Thymus (tissue), 14 donors: ENCODE results near the gene DTNBP1. TPM values are rescaled to one million over a fixed set of nuclear protein-coding genes. Genes with fewer than 3 reads are reported as not detected.

Experiments
- DNase-seq, 9 donors: peaks; one replicate each; pipeline ENCODE4 v3.0.0-alpha.2; 2013; ENCODE audit warnings: low spot score in 9 of 9, low read depth in 6 of 9, missing footprints in 1 of 9
- H3K27ac ChIP-seq, 2 donors: one replicate each; pipeline ENCODE4 v1.5.1; 2013; ENCODE audit warnings: control low read depth in 1 of 2, low read depth in 1 of 2, low read length in 1 of 2, mild to moderate bottlenecking in 1 of 2, moderate library complexity in 1 of 2
- H3K27me3 ChIP-seq, 2 donors: one replicate each; pipeline ENCODE4 v1.5.1; 2013; ENCODE audit warnings: low read length in 1 of 2; ENCODE audit not compliant: control insufficient read depth in 2 of 2, insufficient read depth in 1 of 2
- H3K36me3 ChIP-seq, 2 donors: one replicate each; pipeline ENCODE4 v1.5.1; 2013; ENCODE audit warnings: low read length in 1 of 2, mild to moderate bottlenecking in 1 of 2, moderate library complexity in 1 of 2; ENCODE audit not compliant: control insufficient read depth in 2 of 2, insufficient read depth in 2 of 2
- H3K4me1 ChIP-seq, 2 donors: one replicate each; pipeline ENCODE4 v1.5.1; 2013; ENCODE audit warnings: low read length in 2 of 2; ENCODE audit not compliant: control insufficient read depth in 2 of 2, insufficient read depth in 2 of 2
- H3K4me3 ChIP-seq, 2 donors: one replicate each; pipeline ENCODE4 v1.5.1; 2013; ENCODE audit warnings: low read length in 2 of 2, control low read depth in 1 of 2, mild to moderate bottlenecking in 1 of 2
- H3K9me3 ChIP-seq, 2 donors: one replicate each; pipeline ENCODE4 v1.5.1; 2013; ENCODE audit warnings: low read length in 1 of 2, mild to moderate bottlenecking in 1 of 2; ENCODE audit not compliant: control insufficient read depth in 2 of 2, insufficient read depth in 1 of 2
- WGBS: extraction: QIAGEN DNeasy Blood & Tissue Kit; methylation state at CpG from one replicate; pipeline ENCODE4 v1.1.7; 2013; 5-methylcytosine and 5-hydroxymethylcytosine counted together
- long read RNA-seq, 10 donors: transcript quantifications; one replicate each; lab custom pipeline, GENCODE V29; 2026
- polyA plus RNA-seq: library from polyadenylated mRNA; stranded (reverse); fragments of 200-250 nt; gene quantifications from one replicate; pipeline ENCODE4 v1.2.3, GENCODE V29; 2013
- total RNA-seq: library from RNA; stranded (reverse); fragments of 120-200 nt; gene quantifications from one replicate; pipeline ENCODE4 v1.2.4, GENCODE V29; 2013
- donor health status: healthy.

DTNBP1 gene, protein sequence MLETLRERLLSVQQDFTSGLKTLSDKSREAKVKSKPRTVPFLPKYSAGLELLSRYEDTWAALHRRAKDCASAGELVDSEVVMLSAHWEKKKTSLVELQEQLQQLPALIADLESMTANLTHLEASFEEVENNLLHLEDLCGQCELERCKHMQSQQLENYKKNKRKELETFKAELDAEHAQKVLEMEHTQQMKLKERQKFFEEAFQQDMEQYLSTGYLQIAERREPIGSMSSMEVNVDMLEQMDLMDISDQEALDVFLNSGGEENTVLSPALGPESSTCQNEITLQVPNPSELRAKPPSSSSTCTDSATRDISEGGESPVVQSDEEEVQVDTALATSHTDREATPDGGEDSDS
- total RNA-seq = 8.0 TPM
- 29.7 TPM for polyA plus RNA-seq
- long read RNA-seq, donor 1 = 0 reads
- long read RNA-seq, donor 2 = 0 reads
- long read RNA-seq, donor 3, transcript DTNBP1-202 (10 exons, 1,403 nt) = major isoform, 5 of 6 reads
- long read RNA-seq, donor 3, partial matches to known transcripts = 0 of 6 reads
- long read RNA-seq, donor 3, other reads (novel, unspliced or antisense) = 0 of 6 reads
- long read RNA-seq, donor 4 = 0 reads
- long read RNA-seq, donor 5, partial matches to known transcripts = 10 of 15 reads
- long read RNA-seq, donor 5, other reads (novel, unspliced or antisense) = 0 of 15 reads
- long read RNA-seq, donor 6, partial matches to known transcripts = 0 of 5 reads
- long read RNA-seq, donor 6, other reads (novel, unspliced or antisense) = 0 of 5 reads
- long read RNA-seq, donor 7, partial matches to known transcripts = 0 of 5 reads
- long read RNA-seq, donor 7, other reads (novel, unspliced or antisense) = 0 of 5 reads
- long read RNA-seq, donor 8, partial matches to known transcripts = 0 of 1 reads
- long read RNA-seq, donor 8, other reads (novel, unspliced or antisense) = 0 of 1 reads
- long read RNA-seq, donor 9, partial matches to known transcripts = 0 of 1 reads
- long read RNA-seq, donor 9, other reads (novel, unspliced or antisense) = 0 of 1 reads
- long read RNA-seq, donor 10, partial matches to known transcripts = 0 of 2 reads
- long read RNA-seq, donor 10, other reads (novel, unspliced or antisense) = 0 of 2 reads

DNA sequence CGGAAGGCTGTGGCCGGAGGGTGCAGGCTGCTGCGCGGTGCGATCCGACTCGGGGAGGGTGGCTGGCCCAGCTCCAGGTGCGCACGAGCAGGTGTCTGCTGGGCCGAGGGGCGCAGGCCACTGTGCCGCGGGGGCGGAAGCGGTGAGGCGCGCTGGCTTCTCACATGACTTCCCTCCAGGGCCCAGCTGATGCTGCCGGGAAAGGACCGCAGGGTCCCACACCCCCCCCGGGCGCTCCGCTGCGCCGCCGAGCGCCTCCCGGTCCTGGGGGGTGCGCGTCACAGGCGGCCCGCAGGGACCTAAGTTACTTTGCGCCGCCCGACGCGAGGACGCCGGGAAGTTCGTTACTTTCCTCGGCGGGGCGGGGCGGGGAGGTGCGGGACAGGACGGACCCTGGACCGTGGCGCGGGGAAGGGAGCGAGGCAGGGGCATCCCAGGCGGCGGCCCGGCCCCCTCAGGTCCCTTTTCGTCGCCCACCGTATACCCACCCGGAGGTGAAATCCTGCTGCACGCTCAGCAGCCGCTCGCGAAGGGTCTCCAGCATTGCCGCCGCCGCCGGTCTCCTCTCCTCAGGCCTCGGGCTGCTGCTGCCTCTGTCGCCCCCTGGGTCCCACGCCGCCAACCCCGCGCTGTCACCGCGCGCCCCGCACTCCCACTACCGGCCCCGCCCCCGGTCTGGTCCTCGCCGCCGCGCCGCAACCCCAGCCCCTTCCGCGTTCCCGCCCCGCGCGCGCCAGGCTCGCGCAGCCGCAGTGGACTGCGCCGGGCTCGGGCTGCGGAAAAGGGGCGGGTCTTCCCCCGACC lies at the start of gene DTNBP1:
Gene DTNBP1, minus strand, starts transcription at position 703 of the 804 bp plus-strand sequence. Its CDS starts 159 bp downstream, at position 544.
- WGBS = under 1% methylated on average over 98 of the region's 98 CpGs
- H3K4me1 ChIP-seq = peaks cover 8 to 17% of the 10 kb centered on the region in 2 donors

DNA sequence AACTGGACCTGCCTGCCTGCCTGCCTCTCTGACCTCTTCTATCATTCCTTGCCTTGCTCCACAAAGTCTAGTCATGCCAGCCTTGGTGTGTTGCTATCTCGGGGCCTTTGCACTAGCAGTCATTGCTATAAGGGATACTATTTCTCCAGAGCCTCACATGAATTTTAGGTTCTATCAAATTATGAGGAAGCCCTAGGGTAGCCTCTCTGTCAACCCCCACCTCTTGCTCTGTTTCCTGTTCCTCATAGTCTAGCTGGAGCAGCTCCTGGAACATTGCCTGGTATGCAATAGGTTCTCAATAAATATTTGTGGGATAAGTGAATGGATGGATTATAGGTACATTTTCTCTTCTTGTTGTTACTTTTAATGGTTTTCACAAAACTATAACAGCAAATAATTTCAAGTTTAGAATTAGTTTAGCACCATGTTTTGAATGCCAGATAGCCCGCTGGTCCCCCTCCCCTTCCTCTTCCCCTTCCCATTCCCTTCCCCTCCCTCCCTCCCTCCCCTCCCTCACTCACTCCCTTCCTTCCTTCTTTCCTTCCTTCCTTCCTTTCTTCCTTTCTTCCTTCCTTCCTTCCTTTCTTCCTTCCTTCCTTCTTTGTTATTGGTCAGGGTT lies 46.9 kb upstream of the DTNBP1 start:
- Histone ChIP-seq H3K4me1 (no peaks in the 10 kb centered on the region), H3K9me3 (no peaks in the 10 kb centered on the region), H3K36me3 (no peaks in the 10 kb centered on the region), H3K27ac (no peak overlapping the region), H3K27me3 (no peaks in the 10 kb centered on the region), H3K4me3 (no peak overlapping the region)
- WGBS = 97% methylated on average over 2 of the region's 2 CpGs
- DNase-seq = no peak

More for the DNA sequence above, at the start of gene DTNBP1:
- DNase-seq = peak; percentile 45 to 90 (median 74)
- H3K36me3 ChIP-seq = peaks cover 6 to 7% of the 10 kb centered on the region in 2 donors
- H3K4me3 ChIP-seq = peak within 1 kb of the TSS; percentile 72 to 84
- peaks cover 0 to 3% of the 10 kb centered on the region in 2 donors for H3K27me3 ChIP-seq
- H3K9me3 ChIP-seq = no peaks in the 10 kb centered on the region
- peak within 1 kb of the TSS; percentile 80 to 92 for H3K27ac ChIP-seq

DNA sequence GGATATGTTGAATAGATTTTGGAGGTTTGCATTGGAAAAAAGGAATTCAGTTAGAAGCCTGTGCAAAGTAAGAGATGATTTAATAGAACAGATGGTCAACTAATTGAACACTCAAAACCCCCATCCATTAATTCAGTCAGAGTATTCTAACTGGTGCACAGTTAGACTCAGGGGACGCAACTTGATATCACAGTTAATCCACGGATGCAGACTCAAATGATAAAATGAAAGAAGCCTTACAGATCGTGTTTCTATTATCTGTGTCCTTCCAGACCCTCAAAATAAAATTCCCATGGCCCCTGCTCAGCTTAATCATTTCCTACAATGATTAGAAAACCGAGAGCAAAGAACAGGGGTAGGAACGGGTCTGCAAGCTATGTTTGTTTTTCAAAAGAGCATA lies 45.4 kb upstream of the DTNBP1 start:
- 93% methylated on average over 5 of the region's 5 CpGs for whole genome bisulfite sequencing
- no peak for DNase-seq
- Histone ChIP-seq H3K36me3 (no peaks in the 10 kb centered on the region), H3K4me3 (no peak overlapping the region), H3K9me3 (no peaks in the 10 kb centered on the region), H3K27me3 (no peaks in the 10 kb centered on the region), H3K4me1 (no peaks in the 10 kb centered on the region), H3K27ac (no peak overlapping the region)

DNA sequence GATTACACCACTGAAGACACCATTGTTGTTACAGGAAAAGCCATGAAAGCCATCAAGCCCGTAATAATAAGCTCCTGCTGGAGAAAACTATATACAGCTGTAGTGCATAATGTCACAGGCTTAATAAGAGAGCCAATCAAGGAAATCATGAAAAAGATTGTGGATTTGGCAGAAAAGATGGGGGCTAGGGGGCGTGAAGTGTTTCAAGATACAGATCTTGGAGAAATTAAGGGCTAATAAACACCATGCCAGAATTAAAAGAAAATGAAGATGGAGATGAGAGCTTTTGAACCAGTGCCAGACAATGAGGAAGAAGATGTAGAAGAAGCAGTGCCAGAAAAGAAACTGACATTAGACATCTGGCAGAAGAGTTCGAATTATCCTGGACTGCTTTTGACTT lies 43.2 kb upstream of the DTNBP1 start:
- H3K4me3 ChIP-seq = no peak overlapping the region
- H3K27ac ChIP-seq = no peak overlapping the region
- no peaks in the 10 kb centered on the region for H3K36me3 ChIP-seq
- WGBS = 82% methylated on average over 3 of the region's 3 CpGs
- H3K4me1 ChIP-seq = no peaks in the 10 kb centered on the region
- H3K9me3 ChIP-seq = no peaks in the 10 kb centered on the region
- DNase-seq = no peak
- no peaks in the 10 kb centered on the region for H3K27me3 ChIP-seq

DNA sequence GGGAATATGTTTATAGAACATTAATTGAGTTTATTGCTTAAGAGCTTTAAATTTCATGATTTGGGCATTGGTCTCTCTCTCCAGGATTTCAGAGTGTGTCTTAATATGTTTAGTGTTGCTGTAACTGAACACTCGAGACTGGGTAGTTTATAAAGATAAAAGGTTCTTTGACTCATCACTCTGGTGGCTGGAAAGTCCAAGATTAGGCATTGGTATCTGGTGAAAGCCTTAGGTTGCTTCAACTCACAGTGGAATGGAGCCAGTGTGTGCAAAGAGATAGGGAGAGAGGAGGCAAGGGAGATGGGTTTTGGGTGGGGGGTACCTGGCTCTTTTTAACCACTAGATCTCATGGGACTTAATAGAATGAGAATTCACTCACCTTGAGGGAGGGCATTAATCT lies 35.6 kb upstream of the DTNBP1 start:
- Histone ChIP-seq H3K36me3 (no peaks in the 10 kb centered on the region), H3K9me3 (no peaks in the 10 kb centered on the region), H3K27me3 (no peaks in the 10 kb centered on the region), H3K4me3 (no peak overlapping the region), H3K4me1 (no peaks in the 10 kb centered on the region), H3K27ac (no peak overlapping the region)
- no peak for DNase-seq
- WGBS = 97% methylated on average over 1 of the region's 1 CpG

DNA sequence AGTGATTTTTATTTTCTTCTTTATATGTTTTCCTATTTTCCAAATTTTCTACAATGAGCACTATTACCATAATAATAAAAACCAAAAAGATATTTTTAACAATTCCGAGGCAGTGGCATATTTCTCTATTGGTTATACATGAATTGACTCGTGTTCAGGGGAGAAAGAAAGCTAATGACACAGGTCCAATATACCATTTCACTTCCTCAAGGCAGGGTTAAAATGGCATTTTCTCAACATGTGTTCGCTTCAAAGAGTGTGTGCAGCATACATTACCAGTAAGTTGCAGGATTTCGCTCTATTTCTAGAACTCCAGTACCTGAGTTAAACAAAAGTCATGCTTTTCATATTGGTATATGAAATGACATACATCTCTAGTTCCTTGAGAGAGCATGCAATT lies 35.1 kb upstream of the DTNBP1 start:
- Histone ChIP-seq H3K4me3 (no peak overlapping the region), H3K27me3 (no peaks in the 10 kb centered on the region), H3K36me3 (no peaks in the 10 kb centered on the region), H3K9me3 (no peaks in the 10 kb centered on the region), H3K4me1 (no peaks in the 10 kb centered on the region), H3K27ac (no peak overlapping the region)
- DNase-seq = no peak
- 96% methylated on average over 4 of the region's 4 CpGs for WGBS

DNA sequence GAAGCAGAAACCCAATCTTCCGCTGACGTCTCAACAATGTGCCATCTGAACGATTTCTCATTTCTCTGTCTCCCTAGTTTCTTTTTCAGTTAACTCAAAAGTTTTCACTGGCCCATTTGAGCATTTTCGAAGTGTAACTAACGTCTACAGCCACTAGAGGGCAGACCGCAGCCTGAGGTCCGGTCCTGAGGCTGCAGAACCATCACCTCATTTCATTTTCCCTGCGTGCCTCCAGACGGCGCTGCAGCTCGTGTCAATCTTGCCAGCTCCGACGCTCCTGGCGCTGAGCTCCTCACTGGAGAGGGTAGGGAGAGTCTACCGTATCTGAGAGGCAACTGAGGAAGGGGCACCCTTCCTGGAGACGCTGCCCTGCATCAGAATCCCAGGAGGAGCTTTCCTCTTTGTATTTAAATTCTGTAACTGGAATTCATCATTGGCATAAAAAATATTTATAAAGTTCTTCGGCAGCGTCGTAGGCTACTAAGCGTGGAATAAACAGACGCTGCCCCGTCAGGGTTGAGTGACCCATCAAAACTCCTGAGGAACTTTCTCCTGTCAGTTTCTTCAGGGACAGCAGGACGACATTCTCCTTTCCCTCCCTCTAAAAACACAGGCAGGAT lies 28.5 kb upstream of the DTNBP1 start:
- H3K4me3 ChIP-seq = no peak overlapping the region
- peaks cover 0 to 5% of the 10 kb centered on the region in 2 donors for H3K4me1 ChIP-seq
- H3K27me3 ChIP-seq = no peaks in the 10 kb centered on the region
- DNase-seq = peak; percentile 61 to 91 (median 82)
- no peak overlapping the region for H3K27ac ChIP-seq
- no peaks in the 10 kb centered on the region for H3K36me3 ChIP-seq
- no peaks in the 10 kb centered on the region for H3K9me3 ChIP-seq
- WGBS = 24% methylated on average over 23 of the region's 23 CpGs

DNA sequence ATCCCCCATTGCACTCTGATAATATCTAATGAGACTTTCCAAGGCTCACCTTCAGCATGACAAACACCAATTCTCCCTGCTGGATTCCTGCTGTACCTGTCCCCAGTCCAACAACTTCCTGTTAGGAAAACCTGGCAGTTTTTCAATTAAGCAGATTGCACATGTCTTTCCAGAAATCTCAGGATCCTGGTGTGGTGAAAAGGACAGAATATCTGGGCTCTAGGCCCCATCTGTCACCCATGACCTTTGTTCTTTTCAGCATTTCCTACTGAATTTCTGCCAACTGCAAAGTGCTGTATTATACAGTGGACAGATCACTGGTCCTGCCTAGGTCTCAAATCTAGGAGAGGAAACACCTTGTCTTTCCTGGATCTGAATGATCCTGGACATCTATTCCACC lies 27.7 kb upstream of the DTNBP1 start:
- Histone ChIP-seq H3K36me3 (no peaks in the 10 kb centered on the region), H3K4me3 (no peak overlapping the region), H3K27ac (no peak overlapping the region), H3K27me3 (no peaks in the 10 kb centered on the region), H3K4me1 (peaks cover 3 to 8% of the 10 kb centered on the region in 2 donors), H3K9me3 (no peaks in the 10 kb centered on the region)
- no peak for DNase-seq
